HEK293T (cell line): ENCODE measurements around the gene CAPSL.

Experiments used
- ELF4 ChIP-seq: fragments of 450-650 bp; IDR thresholded peaks from 2 replicates; pipeline ENCODE4 v1.6.1; 2017; ENCODE audit warnings: antibody characterized with exemption
- HDGF ChIP-seq: fragments of 450-650 bp; IDR thresholded peaks from 2 replicates; pipeline ENCODE4 v1.6.1; 2017; ENCODE audit warnings: antibody characterized with exemption, borderline replicate concordance
- ZNF384 ChIP-seq: fragments of 450-650 bp; IDR thresholded peaks from 2 replicates; pipeline ENCODE4 v1.6.1; 2016

GRCh38 chr5:35922468-35922867 is 16.0 kb downstream of the CAPSL start:
- TF ChIP-seq ZNF384 = no peak
- no peak for TF ChIP-seq HDGF
- TF ChIP-seq ELF4 = no peak
